ENCODE data around the gene PLVAP. TPM values are rescaled to one million over a fixed set of nuclear protein-coding genes. Genes with fewer than 3 reads are reported as not detected.

Gene PLVAP
- total RNA-seq, 4 donors from 2014 or later = 21.8 to 142 (median 78.8) TPM

DNA sequence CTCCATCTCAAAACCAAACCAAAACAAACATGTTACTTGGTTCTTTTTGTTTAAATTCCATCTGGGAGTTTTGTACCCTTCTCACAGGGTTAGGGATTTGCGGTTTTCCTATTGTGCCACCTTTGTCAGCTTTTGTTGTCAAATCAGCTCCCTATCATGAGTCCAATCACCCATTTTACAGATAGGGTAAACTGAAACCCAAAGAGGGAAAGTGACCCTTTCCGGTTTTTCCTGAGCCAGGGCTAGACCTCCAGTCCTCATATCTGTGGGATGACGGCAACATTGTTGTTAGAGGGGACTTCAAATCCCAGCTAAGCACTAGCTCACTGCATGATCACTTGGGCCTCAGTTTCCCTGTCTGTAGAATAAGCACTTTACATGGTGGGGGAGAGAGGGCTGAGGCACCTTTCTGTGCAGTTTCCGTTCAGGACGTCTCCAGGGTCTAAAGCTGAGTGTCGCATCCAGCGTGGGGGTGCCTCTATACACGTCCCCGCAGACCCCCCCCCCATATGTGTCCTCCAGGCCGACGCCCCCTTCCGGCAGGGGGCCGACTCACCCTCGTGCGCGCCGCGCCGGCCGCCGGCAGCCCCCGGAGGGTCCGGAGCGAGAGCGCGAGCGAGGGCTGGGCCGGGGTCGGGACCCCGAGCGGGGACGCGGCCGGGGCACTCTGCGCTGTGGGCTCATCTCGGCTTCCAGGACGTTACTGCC, 13.0 kb upstream of the PLVAP start:
- Histone ChIP-seq H3K4me1 (peaks cover 0 to 20% (median 5%) of the 10 kb centered on the region in 4 donors), H3K36me3 (no peaks in the 10 kb centered on the region), H3K4me3 (peak overlapping the region; percentile 24 to 54 (median 38)), H3K27ac (peak overlapping the region in 1 of 4 donors; percentile 62), H3K9me3 (peaks cover 0 to 16% (median 0%) of the 10 kb centered on the region in 4 donors), H3K27me3 (peaks cover 0 to 32% of the 10 kb centered on the region in 2 donors)
- whole genome bisulfite sequencing, 2 donors = 16 to 21% methylated on average over 13 to 14 of the region's 37 CpGs
- TF ChIP-seq, protein P1, sequence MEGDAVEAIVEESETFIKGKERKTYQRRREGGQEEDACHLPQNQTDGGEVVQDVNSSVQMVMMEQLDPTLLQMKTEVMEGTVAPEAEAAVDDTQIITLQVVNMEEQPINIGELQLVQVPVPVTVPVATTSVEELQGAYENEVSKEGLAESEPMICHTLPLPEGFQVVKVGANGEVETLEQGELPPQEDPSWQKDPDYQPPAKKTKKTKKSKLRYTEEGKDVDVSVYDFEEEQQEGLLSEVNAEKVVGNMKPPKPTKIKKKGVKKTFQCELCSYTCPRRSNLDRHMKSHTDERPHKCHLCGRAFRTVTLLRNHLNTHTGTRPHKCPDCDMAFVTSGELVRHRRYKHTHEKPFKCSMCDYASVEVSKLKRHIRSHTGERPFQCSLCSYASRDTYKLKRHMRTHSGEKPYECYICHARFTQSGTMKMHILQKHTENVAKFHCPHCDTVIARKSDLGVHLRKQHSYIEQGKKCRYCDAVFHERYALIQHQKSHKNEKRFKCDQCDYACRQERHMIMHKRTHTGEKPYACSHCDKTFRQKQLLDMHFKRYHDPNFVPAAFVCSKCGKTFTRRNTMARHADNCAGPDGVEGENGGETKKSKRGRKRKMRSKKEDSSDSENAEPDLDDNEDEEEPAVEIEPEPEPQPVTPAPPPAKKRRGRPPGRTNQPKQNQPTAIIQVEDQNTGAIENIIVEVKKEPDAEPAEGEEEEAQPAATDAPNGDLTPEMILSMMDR (IDR thresholded peaks at IDR 0.05) = no peak
- TF ChIP-seq EP300 (IDR thresholded peaks at IDR 0.05) = no peak
- TF ChIP-seq POLR2A (IDR thresholded peaks at IDR 0.05) = no peak
- no peak for DNase-seq (ENCODE audit: low spot score in 2 of 2)

DNA sequence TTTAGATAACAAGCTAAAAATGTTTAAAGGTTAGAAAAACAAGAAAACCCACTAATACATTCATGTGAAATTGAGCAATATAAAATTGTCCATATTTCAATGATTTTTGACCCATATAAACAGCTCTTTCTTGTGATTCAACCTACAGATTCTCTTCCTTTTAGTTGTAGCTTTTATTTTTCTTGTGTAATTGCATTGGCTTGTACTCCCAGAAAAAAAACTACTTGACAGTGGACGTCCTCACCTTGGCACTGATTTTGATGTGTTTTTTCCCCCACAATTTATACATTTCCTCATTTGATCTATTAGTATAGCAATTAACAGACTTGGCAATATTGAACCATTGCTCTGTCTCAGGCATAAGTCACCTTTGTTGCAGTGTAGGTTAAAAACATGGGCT, 12.1 kb upstream of the PLVAP start:
- H3K9me3 ChIP-seq = peaks cover 0 to 16% (median 0%) of the 10 kb centered on the region in 4 donors
- H3K4me3 ChIP-seq = no peak overlapping the region
- 23 to 33% methylated on average over 1 of the region's 1 CpG for WGBS, 2 donors
- TF ChIP-seq EP300 (IDR thresholded peaks at IDR 0.05) (no peak), POLR2A (IDR thresholded peaks at IDR 0.05) (no peak)
- TF ChIP-seq, protein P1 (IDR thresholded peaks at IDR 0.05) = no peak
- no peak for DNase-seq (ENCODE audit: low spot score in 2 of 2)
- H3K4me1 ChIP-seq = peaks cover 0 to 15% (median 5%) of the 10 kb centered on the region in 4 donors
- H3K27me3 ChIP-seq = peaks cover 0 to 26% of the 10 kb centered on the region in 2 donors
- no peak overlapping the region for H3K27ac ChIP-seq
- no peaks in the 10 kb centered on the region for H3K36me3 ChIP-seq

DNA sequence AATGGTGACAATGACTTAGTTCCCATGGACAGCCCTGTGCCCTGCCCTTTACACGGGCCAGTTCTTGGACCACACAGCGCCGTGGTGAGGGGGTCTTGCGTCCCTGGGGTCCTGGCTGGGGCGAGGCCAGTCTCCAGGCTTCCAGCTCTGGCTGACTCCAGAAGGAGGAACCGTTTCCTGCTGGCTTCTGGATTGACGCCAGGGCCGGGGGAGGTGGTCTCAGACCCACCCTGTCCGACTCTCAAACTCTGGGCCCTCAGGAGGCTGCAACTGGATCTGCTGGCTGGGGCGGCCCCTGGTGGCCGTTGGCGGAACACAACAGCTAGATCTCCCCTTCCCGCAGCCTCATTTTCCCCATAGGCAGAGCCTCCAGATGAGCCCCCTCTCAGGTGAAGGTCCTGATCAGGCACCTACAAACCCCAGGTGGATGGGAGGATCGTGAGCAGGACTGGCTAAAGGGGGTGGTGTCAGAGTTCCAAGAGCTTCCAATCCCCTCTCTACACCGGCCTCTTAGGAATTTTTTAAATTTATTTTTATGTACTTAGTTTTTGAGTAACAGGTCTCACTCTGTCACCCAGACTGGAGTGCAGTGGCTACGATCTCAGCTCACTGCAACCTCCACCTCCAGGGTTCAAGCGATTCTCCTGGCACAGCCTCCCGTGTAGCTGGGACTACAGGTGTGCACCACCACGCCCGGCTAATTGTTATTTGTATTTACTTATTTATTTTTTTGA, 8.9 kb upstream of the PLVAP start:
- TF ChIP-seq POLR2A (IDR thresholded peaks at IDR 0.05) = no peak
- TF ChIP-seq, protein P1 (IDR thresholded peaks at IDR 0.05) = peak; percentile 70 to 89 (median 86)
- Histone ChIP-seq H3K4me1 (peaks cover 0 to 13% (median under 1%) of the 10 kb centered on the region in 4 donors), H3K27me3 (peaks cover 0 to 4% of the 10 kb centered on the region in 2 donors), H3K27ac (no peak overlapping the region), H3K4me3 (no peak overlapping the region), H3K36me3 (no peaks in the 10 kb centered on the region), H3K9me3 (peaks cover 0 to 16% (median 0%) of the 10 kb centered on the region in 4 donors)
- DNase-seq (ENCODE audit: low spot score in 2 of 2) = peak; percentile 33 to 49
- WGBS, 2 donors = 29 to 34% methylated on average over 20 of the region's 20 CpGs

DNA sequence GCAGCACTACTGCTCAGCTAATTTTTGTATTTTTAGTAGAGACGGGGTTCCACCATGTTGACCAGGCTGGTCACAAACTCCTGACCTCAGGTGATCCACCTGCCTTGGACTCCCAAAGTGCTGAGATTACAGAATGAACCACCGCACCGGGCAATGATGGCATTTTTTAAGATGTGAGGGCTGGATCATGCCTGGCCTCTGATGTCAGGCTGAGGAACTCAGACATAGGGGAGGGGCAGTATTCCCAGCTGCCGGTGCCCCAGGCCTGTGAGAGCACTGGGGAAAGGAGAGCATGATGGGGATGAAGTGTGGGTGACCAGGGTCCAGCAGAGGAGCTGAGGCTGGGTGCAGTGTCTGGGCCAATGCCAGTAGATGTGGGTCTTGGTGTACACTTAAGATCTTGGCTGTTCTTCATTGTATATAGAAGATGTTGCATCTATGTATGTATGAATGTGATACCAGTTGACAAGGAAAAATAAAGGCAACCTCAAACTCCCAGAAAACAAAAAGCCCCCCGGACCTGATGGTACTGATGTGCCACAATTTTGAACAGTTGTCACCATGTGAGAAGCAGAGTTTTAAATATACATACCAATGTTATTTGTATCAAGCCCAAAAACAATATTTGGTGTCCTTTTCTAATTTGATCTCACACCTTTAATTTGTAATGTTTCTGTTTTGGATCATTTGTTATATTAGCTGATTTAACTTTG, 3.4 kb upstream of the PLVAP start:
- Histone ChIP-seq H3K27ac (no peak overlapping the region), H3K4me3 (no peak overlapping the region), H3K4me1 (peaks cover 0 to 12% (median 0%) of the 10 kb centered on the region in 4 donors), H3K27me3 (peaks cover 0 to 10% of the 10 kb centered on the region in 2 donors), H3K9me3 (no peaks in the 10 kb centered on the region), H3K36me3 (no peaks in the 10 kb centered on the region)
- 90 to 91% methylated on average over 5 of the region's 5 CpGs for WGBS, 2 donors
- TF ChIP-seq, protein P1 (IDR thresholded peaks at IDR 0.05) = no peak
- TF ChIP-seq EP300 (IDR thresholded peaks at IDR 0.05) (no peak), POLR2A (IDR thresholded peaks at IDR 0.05) (no peak)
- DNase-seq (ENCODE audit: low spot score in 2 of 2) = no peak
